ENCODE measurements around the gene PPP1R15B.
A peak's percentile ranks its signal among the peaks of the same experiment; 100 is the strongest.

PPP1R15B gene

GRCh38 chr1:204367956-204368355 is 43.7 kb downstream of the PPP1R15B start:
- TF ChIP-seq ZBTB7A (IDR thresholded peaks at IDR 0.05; ENCODE audit: low read depth): no peak

DNA sequence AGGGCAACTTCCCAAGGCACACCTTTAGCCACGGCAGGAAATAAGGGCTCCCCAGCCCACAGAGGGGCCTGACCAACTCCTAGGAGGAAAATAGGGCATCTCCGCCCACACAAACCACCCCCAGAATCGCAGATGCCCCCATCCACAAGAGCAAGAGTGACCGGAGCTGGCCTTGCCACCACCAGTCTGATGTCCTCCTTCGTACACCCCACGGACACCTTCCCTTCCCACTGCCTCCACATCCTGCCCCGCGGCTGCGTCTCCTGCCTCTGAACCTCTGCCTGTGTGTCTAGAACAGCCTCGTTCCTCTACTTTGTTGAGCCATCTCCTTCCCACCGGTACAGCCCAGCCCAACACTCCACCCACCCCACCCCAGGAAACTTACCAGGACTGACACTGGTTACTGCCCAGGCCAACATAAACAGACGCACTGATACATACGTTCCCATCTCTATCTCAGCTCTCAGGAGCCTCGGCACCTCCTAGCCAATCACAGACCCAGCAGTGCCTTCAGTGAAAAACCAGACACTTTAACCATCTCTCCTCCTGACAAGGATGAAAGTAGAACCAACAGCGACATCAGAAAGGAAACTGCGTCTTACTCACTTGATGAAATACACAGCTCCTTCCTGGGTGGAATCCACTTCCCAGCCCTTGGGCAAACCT is 44.3 kb downstream of the PPP1R15B start:
- TF ChIP-seq TCF12 (IDR thresholded peaks at IDR 0.05; ENCODE audit: low read depth) (no peak), TAF1 (IDR thresholded peaks at IDR 0.05; ENCODE audit: low read depth) (no peak), RAD21 (IDR thresholded peaks at IDR 0.05; ENCODE audit: low read depth) (no peak), EP300 (IDR thresholded peaks at IDR 0.05; ENCODE audit: borderline replicate concordance) (no peak), CEBPB (IDR thresholded peaks at IDR 0.05) (no peak), ZBTB7A (IDR thresholded peaks at IDR 0.05; ENCODE audit: low read depth) (no peak)
- TF ChIP-seq, protein P1, sequence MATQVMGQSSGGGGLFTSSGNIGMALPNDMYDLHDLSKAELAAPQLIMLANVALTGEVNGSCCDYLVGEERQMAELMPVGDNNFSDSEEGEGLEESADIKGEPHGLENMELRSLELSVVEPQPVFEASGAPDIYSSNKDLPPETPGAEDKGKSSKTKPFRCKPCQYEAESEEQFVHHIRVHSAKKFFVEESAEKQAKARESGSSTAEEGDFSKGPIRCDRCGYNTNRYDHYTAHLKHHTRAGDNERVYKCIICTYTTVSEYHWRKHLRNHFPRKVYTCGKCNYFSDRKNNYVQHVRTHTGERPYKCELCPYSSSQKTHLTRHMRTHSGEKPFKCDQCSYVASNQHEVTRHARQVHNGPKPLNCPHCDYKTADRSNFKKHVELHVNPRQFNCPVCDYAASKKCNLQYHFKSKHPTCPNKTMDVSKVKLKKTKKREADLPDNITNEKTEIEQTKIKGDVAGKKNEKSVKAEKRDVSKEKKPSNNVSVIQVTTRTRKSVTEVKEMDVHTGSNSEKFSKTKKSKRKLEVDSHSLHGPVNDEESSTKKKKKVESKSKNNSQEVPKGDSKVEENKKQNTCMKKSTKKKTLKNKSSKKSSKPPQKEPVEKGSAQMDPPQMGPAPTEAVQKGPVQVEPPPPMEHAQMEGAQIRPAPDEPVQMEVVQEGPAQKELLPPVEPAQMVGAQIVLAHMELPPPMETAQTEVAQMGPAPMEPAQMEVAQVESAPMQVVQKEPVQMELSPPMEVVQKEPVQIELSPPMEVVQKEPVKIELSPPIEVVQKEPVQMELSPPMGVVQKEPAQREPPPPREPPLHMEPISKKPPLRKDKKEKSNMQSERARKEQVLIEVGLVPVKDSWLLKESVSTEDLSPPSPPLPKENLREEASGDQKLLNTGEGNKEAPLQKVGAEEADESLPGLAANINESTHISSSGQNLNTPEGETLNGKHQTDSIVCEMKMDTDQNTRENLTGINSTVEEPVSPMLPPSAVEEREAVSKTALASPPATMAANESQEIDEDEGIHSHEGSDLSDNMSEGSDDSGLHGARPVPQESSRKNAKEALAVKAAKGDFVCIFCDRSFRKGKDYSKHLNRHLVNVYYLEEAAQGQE (IDR thresholded peaks at IDR 0.05; ENCODE audit: low read depth): no peak

- TF ChIP-seq, protein P1 (IDR thresholded peaks at IDR 0.05; ENCODE audit: low read depth): no peak
- peak; percentile 40; the same call in 1 of the 2 replicates for TF ChIP-seq RAD21 (IDR thresholded peaks at IDR 0.05; ENCODE audit: low read depth)
Measured at GRCh38 chr1:204366759-204367158, 44.9 kb downstream of the PPP1R15B start.

- peak; percentile 85 for TF ChIP-seq MAX (IDR thresholded peaks at IDR 0.05)
- no peak for TF ChIP-seq YY1 (IDR thresholded peaks at IDR 0.05; ENCODE audit: low read depth)
- peak; percentile 97 for TF ChIP-seq RAD21 (IDR thresholded peaks at IDR 0.05; ENCODE audit: low read depth)
- TF ChIP-seq EGR1 (IDR thresholded peaks at IDR 0.05): peak; percentile 34; the same call in 1 of the 2 replicates
Measured at GRCh38 chr1:204363335-204364114, 48.1 kb downstream of the PPP1R15B start.

DNA sequence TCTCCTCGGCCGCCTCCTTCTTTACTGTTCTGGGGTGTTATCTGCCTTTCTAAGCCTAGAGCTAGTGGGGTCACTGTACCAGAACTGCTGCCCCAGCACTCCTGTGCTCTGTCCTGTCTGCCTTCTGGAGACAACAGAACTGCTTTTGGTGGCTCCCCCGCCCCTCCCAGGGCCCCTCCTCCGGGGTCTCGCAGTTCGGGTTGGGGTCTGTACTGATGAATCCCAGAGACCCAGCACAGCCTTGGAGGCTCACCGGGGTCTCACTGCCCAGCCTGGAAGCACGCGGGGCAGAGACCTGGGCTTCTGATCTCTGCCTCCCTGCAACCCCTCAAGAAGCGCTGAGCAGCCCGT is 48.7 kb downstream of the PPP1R15B start:
- TF ChIP-seq, protein P1 (IDR thresholded peaks at IDR 0.05; ENCODE audit: low read depth): no peak
- no peak for TF ChIP-seq FOXM1 (IDR thresholded peaks at IDR 0.05; ENCODE audit: borderline replicate concordance, low read depth)
- TF ChIP-seq MAX (IDR thresholded peaks at IDR 0.05): no peak
- TF ChIP-seq CREB1 (IDR thresholded peaks at IDR 0.05; ENCODE audit: low read depth): no peak
- no peak for TF ChIP-seq RAD21 (IDR thresholded peaks at IDR 0.05; ENCODE audit: low read depth)
- no peak for TF ChIP-seq CEBPB (IDR thresholded peaks at IDR 0.05)
- no peak for TF ChIP-seq EP300 (IDR thresholded peaks at IDR 0.05; ENCODE audit: borderline replicate concordance)
- TF ChIP-seq ZBTB7A (IDR thresholded peaks at IDR 0.05; ENCODE audit: low read depth): no peak
- no peak for TF ChIP-seq TCF12 (IDR thresholded peaks at IDR 0.05; ENCODE audit: low read depth)
- TF ChIP-seq NFIC (IDR thresholded peaks at IDR 0.05): no peak
- no peak for TF ChIP-seq TEAD4 (IDR thresholded peaks at IDR 0.05)
- no peak for TF ChIP-seq EGR1 (IDR thresholded peaks at IDR 0.05)
- TF ChIP-seq, protein P2, sequence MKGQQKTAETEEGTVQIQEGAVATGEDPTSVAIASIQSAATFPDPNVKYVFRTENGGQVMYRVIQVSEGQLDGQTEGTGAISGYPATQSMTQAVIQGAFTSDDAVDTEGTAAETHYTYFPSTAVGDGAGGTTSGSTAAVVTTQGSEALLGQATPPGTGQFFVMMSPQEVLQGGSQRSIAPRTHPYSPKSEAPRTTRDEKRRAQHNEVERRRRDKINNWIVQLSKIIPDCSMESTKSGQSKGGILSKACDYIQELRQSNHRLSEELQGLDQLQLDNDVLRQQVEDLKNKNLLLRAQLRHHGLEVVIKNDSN (IDR thresholded peaks at IDR 0.05): no peak
- TF ChIP-seq TAF1 (IDR thresholded peaks at IDR 0.05; ENCODE audit: low read depth): no peak
- TF ChIP-seq YY1 (IDR thresholded peaks at IDR 0.05; ENCODE audit: low read depth): no peak

Data from Ishikawa (cell line).